Epidermal melanocyte (primary cell): ENCODE results near the gene NOL4L.
"Not testable (repeated sequence)": the region's sequence is repeated elsewhere in the genome, so short reads cannot be mapped to it uniquely, and the experiment has no call there.

Experiments used
- DNase-seq: peaks from one replicate; pipeline ENCODE4 v3.0.0; 2011; ENCODE audit warnings: low spot score; ENCODE audit not compliant: insufficient read length

NOL4L gene

GRCh38 chr20:32596681-32597252 is 11.6 kb upstream of the NOL4L start:
- no peak for DNase-seq

- no peak for DNase-seq
These were observed 10.0 kb upstream of the NOL4L start for GRCh38 chr20:32595143-32595542.

- not testable (repeated sequence) for DNase-seq
These were observed 9.5 kb upstream of the NOL4L start for GRCh38 chr20:32594669-32595068.

GRCh38 chr20:32594204-32594603 is 9.1 kb upstream of the NOL4L start:
- DNase-seq, result no peak

GRCh38 chr20:32592616-32593015 is 7.5 kb upstream of the NOL4L start:
- DNase-seq, result not testable (repeated sequence)

GRCh38 chr20:32592022-32592421 is 6.9 kb upstream of the NOL4L start:
- DNase-seq, result no peak

GRCh38 chr20:32589769-32590168 is 4.6 kb upstream of the NOL4L start:
- no peak for DNase-seq

- DNase-seq, result no peak
These were observed 4.1 kb upstream of the NOL4L start for GRCh38 chr20:32589256-32589655.

- DNase-seq, result no peak
These were observed 2.9 kb upstream of the NOL4L start for GRCh38 chr20:32588040-32588439.

- no peak for DNase-seq
These were observed 1.2 kb upstream of the NOL4L start for GRCh38 chr20:32586291-32586690.

- DNase-seq, result no peak
These were observed 524 bp upstream of the NOL4L start for GRCh38 chr20:32585586-32586127.

GRCh38 chr20:32583581-32584070 is 1.5 kb downstream of the NOL4L start:
- DNase-seq, result no peak

GRCh38 chr20:32582659-32583580 is 2.2 kb downstream of the NOL4L start:
- DNase-seq, result no peak

- no peak for DNase-seq
These were observed 3.1 kb downstream of the NOL4L start for GRCh38 chr20:32581839-32582658.

GRCh38 chr20:32580970-32581838 is 3.9 kb downstream of the NOL4L start:
- DNase-seq, result no peak

- no peak for DNase-seq
These were observed 4.7 kb downstream of the NOL4L start for GRCh38 chr20:32580219-32580969.

- DNase-seq, result no peak
These were observed 6.2 kb downstream of the NOL4L start for GRCh38 chr20:32578840-32579390.

- not testable (repeated sequence) for DNase-seq
These were observed 7.1 kb downstream of the NOL4L start for GRCh38 chr20:32578062-32578461.

- no peak for DNase-seq
These were observed 7.5 kb downstream of the NOL4L start for GRCh38 chr20:32577657-32578056.
